ENCODE measurements around the gene FILIP1L. TPM values are rescaled to one million over a fixed set of nuclear protein-coding genes. Genes with fewer than 3 reads are reported as not detected.

FILIP1L gene
- total RNA-seq, 4 donors from 2014 or later: 28.3 to 56.3 (median 43.2) TPM

GRCh38 chr3:99859825-99860224, 254.5 kb downstream of the FILIP1L start:
- no peak for TF ChIP-seq CTCF (IDR thresholded peaks at IDR 0.05; ENCODE audit: low read depth)

DNA sequence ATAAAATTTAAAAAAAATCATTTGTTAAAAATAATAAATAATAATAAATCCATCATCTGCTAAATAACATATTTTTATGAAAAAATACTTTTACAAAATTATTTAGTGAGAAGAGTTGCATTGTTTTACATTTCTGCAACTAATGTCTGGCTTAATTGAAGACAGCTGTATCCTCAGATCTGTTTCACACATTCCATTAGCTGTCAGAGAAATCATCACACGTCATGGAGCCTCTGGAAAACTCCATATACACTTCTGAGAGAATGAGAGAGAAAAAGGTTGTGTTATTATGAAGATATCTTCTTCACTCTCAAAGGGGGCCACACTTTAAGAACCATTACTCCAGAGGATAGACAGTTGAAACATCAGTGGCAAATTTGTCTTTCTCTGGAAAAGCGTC, 255.8 kb downstream of the FILIP1L start:
- no peak for TF ChIP-seq CTCF (IDR thresholded peaks at IDR 0.05; ENCODE audit: low read depth)

DNA sequence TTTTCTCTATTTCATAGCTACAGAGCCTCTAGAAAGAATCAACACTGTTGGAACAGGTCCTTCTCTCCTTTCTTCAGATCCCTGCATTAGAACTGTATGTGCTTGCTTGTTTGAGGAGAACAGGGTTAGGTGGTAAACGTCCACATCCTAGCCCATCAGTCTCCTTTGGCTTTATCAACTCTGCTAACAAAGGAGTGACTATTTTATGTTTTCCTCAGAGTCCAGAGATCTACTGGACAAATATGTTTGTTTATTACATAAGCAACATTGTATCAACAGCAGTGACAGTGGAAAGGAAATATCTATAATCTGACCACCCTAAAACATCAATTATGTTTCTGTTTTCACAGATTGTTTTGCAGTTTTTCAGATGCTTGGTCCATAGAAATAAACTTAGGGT, 257.0 kb downstream of the FILIP1L start:
- no peak for TF ChIP-seq CTCF (IDR thresholded peaks at IDR 0.05; ENCODE audit: low read depth)

DNA sequence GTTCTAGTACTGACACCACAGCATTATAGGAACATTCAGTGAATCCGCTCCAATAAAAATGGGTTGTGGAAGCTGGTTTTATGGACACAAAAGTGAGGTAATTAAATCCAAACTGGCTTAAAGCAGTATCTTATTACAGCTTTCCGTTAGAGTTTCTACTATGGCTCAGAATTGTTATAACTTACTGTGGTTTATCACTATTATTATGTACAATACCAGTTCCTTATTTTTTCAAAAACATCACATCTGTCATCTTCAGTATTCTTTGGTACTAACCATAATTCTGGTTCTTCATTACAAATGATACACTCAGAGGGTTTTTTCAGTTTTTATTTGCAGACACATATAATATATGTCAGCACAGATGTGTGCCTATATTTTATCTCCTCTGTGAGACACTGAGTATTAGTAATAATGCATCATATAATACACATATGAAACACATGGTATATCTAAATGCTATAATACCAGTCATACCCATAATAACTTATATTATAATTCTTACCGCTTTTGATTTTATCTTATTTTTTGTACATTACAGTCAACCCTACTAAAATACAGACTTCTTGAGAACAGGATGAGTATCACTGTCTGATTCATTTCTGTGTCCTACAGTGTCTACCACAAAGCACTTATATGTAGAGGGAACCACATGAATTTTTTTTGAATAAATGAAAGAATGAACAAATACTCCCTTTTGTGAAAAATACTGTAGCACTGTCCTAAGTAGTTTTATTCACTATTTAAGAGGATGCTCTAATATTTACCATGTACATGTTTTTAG, 257.7 kb downstream of the FILIP1L start:
- TF ChIP-seq CTCF (IDR thresholded peaks at IDR 0.05; ENCODE audit: low read depth): no peak

GRCh38 chr3:99855900-99856299, 258.4 kb downstream of the FILIP1L start:
- no peak for TF ChIP-seq CTCF (IDR thresholded peaks at IDR 0.05; ENCODE audit: low read depth)

GRCh38 chr3:99854756-99855298, 259.5 kb downstream of the FILIP1L start:
- TF ChIP-seq CTCF (IDR thresholded peaks at IDR 0.05; ENCODE audit: low read depth): no peak

GRCh38 chr3:99852851-99853250, 261.4 kb downstream of the FILIP1L start:
- TF ChIP-seq CTCF (IDR thresholded peaks at IDR 0.05; ENCODE audit: low read depth): no peak

Data from subcutaneous adipose tissue (tissue), 4 donors.